ENCODE data around the gene RGS6. TPM values are rescaled to one million over a fixed set of nuclear protein-coding genes. Genes with fewer than 3 reads are reported as not detected.

Gene RGS6
- total RNA-seq, 4 donors from 2014 or later, result 7.6 to 25.3 (median 17.2) TPM

DNA sequence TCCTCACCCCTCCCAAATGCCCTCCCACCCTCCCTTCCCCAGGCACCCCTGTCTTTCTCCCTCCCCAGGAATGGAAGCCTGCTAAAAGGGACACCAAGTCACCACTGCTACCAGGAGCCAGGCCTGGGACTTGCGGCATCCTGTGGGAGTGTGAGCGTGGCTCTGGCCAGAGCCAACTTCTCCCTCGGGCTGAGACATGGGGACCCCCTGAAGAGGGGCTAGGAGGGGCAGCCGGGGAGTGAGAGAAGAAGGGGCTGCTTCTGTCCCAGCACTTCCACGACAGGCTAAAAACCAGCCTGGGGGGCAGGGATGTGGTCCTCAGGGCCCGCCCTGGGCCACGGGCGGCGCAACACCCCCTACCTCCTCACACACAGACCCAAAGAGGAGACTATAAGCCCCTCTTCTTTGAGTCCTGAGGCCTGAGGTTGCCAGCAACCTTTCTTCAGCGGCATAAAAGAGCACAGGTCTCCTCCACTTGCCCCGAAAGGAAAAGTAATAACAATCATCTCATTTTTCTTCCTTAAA lies 682.7 kb downstream of the RGS6 start:
- 74 to 78% methylated on average over 11 of the region's 11 CpGs for WGBS, 2 donors
- H3K9me3 ChIP-seq, result no peaks in the 10 kb centered on the region
- TF ChIP-seq, protein P1, sequence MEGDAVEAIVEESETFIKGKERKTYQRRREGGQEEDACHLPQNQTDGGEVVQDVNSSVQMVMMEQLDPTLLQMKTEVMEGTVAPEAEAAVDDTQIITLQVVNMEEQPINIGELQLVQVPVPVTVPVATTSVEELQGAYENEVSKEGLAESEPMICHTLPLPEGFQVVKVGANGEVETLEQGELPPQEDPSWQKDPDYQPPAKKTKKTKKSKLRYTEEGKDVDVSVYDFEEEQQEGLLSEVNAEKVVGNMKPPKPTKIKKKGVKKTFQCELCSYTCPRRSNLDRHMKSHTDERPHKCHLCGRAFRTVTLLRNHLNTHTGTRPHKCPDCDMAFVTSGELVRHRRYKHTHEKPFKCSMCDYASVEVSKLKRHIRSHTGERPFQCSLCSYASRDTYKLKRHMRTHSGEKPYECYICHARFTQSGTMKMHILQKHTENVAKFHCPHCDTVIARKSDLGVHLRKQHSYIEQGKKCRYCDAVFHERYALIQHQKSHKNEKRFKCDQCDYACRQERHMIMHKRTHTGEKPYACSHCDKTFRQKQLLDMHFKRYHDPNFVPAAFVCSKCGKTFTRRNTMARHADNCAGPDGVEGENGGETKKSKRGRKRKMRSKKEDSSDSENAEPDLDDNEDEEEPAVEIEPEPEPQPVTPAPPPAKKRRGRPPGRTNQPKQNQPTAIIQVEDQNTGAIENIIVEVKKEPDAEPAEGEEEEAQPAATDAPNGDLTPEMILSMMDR (IDR thresholded peaks at IDR 0.05), result no peak
- H3K27ac ChIP-seq, result peak overlapping the region in 1 of 3 donors; percentile 33
- intact Hi-C loops (cut with DNase I), result no loop called here
- no peaks in the 10 kb centered on the region for H3K36me3 ChIP-seq
- no peaks in the 10 kb centered on the region for H3K27me3 ChIP-seq
- H3K4me3 ChIP-seq (replicated peaks in 1 of 3), result no peak overlapping the region
- no peak for DNase-seq
- peaks cover 11 to 46% of the 10 kb centered on the region in 2 donors for H3K4me1 ChIP-seq

DNA sequence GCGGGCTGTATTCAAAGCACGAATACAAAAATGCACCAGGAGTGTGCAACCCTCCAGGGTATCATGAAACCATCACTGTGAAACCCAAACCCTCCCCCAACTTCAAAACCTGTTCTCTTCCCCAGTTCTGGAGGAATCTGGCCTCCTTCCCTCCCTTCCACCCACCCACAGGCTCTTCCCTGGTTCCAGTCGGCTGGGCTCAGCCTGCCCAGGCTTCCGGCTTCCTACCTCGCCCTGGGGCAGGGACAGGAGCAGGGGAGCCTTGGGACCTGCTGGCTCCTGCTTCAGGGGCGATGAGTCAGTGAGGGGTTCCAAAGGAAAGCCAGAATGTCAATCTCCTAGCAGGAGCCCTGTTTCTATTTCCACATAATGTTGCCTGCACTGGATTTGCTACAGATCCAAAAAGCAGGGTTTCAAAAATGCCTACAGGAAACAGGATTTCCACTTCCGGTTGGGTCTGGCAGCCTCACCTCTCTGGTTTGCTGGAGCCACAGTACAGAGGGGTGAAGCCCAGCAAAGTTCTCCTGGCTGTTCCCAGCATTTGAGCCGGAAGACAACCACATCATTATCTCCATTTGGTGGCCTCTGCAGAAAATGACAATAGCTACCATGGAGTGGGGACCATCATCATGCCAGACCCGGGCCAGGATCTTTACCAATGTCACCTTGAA lies 683.4 kb downstream of the RGS6 start:
- H3K27me3 ChIP-seq, result no peaks in the 10 kb centered on the region
- DNase-seq, result peak; percentile 44 to 47
- H3K9me3 ChIP-seq, result no peaks in the 10 kb centered on the region
- no peak overlapping the region for H3K4me3 ChIP-seq (replicated peaks in 1 of 3)
- H3K27ac ChIP-seq, result peak overlapping the region in 1 of 3 donors; percentile 33
- intact Hi-C loops (cut with DNase I), result no loop called here
- H3K4me1 ChIP-seq, result peaks cover 11 to 46% of the 10 kb centered on the region in 2 donors
- H3K36me3 ChIP-seq, result no peaks in the 10 kb centered on the region
- TF ChIP-seq POLR2A (IDR thresholded peaks at IDR 0.05), result no peak
- TF ChIP-seq, protein P1 (IDR thresholded peaks at IDR 0.05), result no peak
- WGBS, 2 donors, result 40 to 49% methylated on average over 9 of the region's 9 CpGs

Small RNA genes within 50 kb of the gene (microRNA-seq; reads per million reads assigned to microRNA genes)
- gene MIR7843, result not detected

Small RNA genes within 50 kb of the gene (small RNA-seq; reads per million reads assigned to genes)
- gene MIR7843 (not detected), gene RF00019 (not detected)

Data from thyroid gland (tissue), 4 donors.